ENCODE measurements around the gene DISC1. TPM values are rescaled to one million over a fixed set of nuclear protein-coding genes. Genes with fewer than 3 reads are reported as not detected.
"Not testable (repeated sequence)": the region's sequence is repeated elsewhere in the genome, so short reads cannot be mapped to it uniquely, and the experiment has no call there.

The DISC1 gene
- total RNA-seq, 1 donor from 2014 or later, result 13.6 TPM

- Histone ChIP-seq H3K9me3 (no peaks in the 10 kb centered on the region), H3K27me3 (ENCODE audit: low read depth) (no peaks in the 10 kb centered on the region), H3K27ac (no peak overlapping the region), H3K4me1 (no peaks in the 10 kb centered on the region), H3K36me3 (no peaks in the 10 kb centered on the region), H3K4me3 (no peak overlapping the region)
- intact Hi-C loops (cut with DNase I), result no loop called here
- ATAC-seq, result no peak
- DNase-seq, result no peak
- no peak for TF ChIP-seq CTCF (IDR thresholded peaks at IDR 0.05)
Observed at GRCh38 chr1:231896806-231897205, 270.2 kb downstream of the DISC1 start.

- no peak for ATAC-seq
- Histone ChIP-seq H3K27ac (no peak overlapping the region), H3K4me1 (no peaks in the 10 kb centered on the region), H3K4me3 (no peak overlapping the region), H3K36me3 (no peaks in the 10 kb centered on the region), H3K27me3 (ENCODE audit: low read depth) (no peaks in the 10 kb centered on the region), H3K9me3 (no peaks in the 10 kb centered on the region)
- no peak for DNase-seq
- TF ChIP-seq CTCF (IDR thresholded peaks at IDR 0.05), result no peak
- intact Hi-C loops (cut with DNase I), result no loop called here
Observed at GRCh38 chr1:231899046-231899445, 272.5 kb downstream of the DISC1 start.

- Histone ChIP-seq H3K9me3 (no peaks in the 10 kb centered on the region), H3K27ac (no peak overlapping the region), H3K27me3 (ENCODE audit: low read depth) (no peaks in the 10 kb centered on the region), H3K4me1 (no peaks in the 10 kb centered on the region), H3K4me3 (no peak overlapping the region), H3K36me3 (no peaks in the 10 kb centered on the region)
- no peak for TF ChIP-seq CTCF (IDR thresholded peaks at IDR 0.05)
- no peak for DNase-seq
- intact Hi-C loops (cut with DNase I), result no loop called here
- ATAC-seq, result no peak
Observed at GRCh38 chr1:231899713-231900435, 273.3 kb downstream of the DISC1 start.

- H3K4me3 ChIP-seq, result no peak overlapping the region
- no peaks in the 10 kb centered on the region for H3K27me3 ChIP-seq (ENCODE audit: low read depth)
- DNase-seq (no peak), ATAC-seq (no peak)
- no peaks in the 10 kb centered on the region for H3K4me1 ChIP-seq
- H3K27ac ChIP-seq, result no peak overlapping the region
- no peak for TF ChIP-seq CTCF (IDR thresholded peaks at IDR 0.05)
- intact Hi-C loops (cut with DNase I), result no loop called here
- no peaks in the 10 kb centered on the region for H3K9me3 ChIP-seq
- H3K36me3 ChIP-seq, result no peaks in the 10 kb centered on the region
Observed at GRCh38 chr1:231903586-231904081, 277.0 kb downstream of the DISC1 start.

GRCh38 chr1:231907310-231907709 is 280.7 kb downstream of the DISC1 start:
- H3K27ac ChIP-seq; ATAC-seq; H3K36me3 ChIP-seq; H3K4me1 ChIP-seq; intact Hi-C loops (cut with DNase I); H3K9me3 ChIP-seq; H3K4me3 ChIP-seq; H3K27me3 ChIP-seq (ENCODE audit: low read depth); DNase-seq: not testable (repeated sequence)

GRCh38 chr1:231913493-231913892 is 286.9 kb downstream of the DISC1 start:
- H3K9me3 ChIP-seq, result no peaks in the 10 kb centered on the region
- no peak overlapping the region for H3K4me3 ChIP-seq
- intact Hi-C loops (cut with DNase I), result no loop called here
- DNase-seq (no peak), ATAC-seq (no peak)
- H3K4me1 ChIP-seq, result no peaks in the 10 kb centered on the region
- TF ChIP-seq CTCF (IDR thresholded peaks at IDR 0.05), result no peak
- no peak overlapping the region for H3K27ac ChIP-seq
- no peaks in the 10 kb centered on the region for H3K27me3 ChIP-seq (ENCODE audit: low read depth)
- no peaks in the 10 kb centered on the region for H3K36me3 ChIP-seq

Data from lower lobe of right lung (tissue), 2 donors.